ENCODE measurements around the gene FAT1.

Gene FAT1

DNA sequence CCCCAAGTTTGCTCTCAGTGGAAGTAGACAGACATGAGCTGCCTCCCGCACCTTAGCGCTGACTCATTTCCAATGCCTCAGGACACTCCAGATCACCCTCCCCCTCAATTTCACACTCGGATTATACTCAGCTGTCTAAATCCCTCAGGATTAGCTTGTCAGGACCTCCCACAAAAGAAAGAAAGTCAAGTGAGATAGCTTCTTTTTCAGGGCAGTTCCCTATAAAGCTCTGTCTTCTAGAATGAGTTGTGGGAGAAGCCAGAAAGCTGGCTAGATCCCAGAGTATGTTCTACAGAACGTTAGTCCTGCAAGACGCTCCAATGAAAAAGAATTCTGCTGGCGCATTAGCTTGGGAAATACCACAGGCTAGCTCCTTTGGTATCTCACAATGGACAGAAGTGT lies 117.1 kb downstream of the FAT1 start:
- DNase-seq (ENCODE audit: low read depth): no peak

DNA sequence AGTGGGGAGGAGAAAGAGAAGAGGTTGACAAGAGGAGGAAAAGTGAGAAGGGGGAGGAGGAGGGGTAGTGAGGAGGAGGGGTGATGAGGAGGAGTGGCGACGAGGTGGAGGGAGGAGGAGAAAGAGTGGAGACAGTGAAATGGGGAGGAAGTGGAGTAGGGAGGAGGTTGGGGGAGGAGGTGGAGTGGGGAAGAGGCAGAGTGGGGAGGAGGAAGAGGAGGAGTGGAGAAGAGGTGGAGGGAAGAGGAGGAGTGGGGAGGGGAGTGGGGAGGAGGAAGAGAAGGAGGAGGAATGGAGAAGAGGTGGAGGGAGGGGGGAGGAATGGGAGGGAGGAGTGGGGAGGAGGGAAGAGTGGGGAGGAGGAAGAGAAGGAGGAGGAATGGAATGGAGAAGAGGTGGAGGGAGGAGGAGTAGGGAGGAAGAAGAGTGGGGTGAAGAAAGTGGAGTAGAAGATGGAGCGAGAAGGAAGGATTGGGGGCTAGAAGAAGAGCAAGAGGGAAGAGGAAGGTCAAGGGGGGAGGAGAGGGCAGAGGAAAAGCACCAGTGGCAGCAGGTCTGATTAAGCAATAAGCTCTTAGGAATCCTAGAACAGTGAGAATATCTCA lies 118.3 kb downstream of the FAT1 start:
- no peak for DNase-seq (ENCODE audit: low read depth)

DNA sequence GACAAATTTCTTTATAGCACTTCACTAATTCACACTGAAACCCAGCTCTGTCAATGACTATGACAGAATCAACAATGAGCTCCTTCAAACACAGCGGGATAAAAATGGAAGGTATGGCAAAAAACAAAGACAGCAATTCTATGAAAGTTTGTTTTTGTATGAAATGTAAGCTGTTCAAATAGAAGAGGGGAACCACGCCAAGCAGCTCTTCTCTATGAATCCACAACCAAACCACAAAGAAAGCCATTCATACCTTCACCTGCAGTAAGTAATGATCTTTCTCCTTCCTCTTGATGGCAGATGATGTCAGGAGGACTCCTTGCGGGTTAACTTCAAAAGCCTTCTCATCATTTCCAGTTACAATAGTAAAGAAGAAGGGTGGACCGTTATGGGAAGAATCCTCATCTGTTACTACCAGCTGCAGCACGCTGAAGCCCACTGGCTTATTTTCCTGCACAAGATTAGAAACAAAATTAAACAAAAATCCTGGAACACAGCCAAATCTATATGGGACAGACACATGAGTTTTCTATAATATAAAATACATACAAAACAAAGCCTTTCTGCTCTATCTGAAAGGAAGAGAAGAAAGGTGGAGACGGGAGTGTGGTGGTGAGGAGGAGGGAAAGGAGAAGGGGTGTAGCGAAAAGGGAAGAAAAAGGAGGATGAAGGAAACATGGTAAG lies 119.4 kb downstream of the FAT1 start:
- DNase-seq (ENCODE audit: low read depth): no peak

DNA sequence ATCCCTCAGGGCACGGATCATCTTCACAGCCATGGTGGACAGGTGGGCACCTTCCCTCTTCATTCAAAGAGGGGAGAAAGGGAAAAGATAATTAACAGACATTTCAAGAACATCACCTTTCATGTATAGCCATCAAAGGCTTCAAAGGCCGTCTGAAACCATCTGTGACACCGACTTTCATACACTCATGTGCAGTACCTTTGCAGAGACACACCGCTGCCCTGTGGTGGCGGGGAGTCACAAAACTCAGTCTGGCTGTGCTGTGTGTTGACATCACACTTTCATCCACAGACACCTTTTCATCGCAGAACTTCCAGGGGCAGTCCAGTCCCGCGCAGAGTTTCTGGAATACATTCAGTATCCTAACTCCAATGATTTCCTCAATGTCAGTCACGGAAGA lies 120.7 kb downstream of the FAT1 start:
- DNase-seq (ENCODE audit: low read depth): no peak

DNA sequence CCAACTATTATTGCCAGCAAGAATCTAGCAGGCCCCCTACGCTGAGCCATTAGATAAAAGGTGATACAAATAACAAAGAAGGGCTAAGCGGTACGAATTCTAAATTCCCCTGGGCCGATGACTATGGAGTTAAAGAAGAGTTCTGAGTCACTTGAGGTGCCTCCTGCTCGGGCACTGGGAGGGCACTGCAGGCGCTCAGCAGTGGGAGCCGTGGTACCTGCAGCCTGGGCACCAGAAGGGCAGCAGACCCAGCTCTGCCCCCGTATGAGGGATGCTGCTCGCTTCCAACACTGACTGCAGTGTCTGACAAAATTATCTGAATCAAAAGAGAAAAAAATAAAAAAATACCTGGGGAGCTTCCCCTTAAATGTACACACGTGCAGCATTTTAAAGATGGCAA lies 124.2 kb downstream of the FAT1 start:
- no peak for DNase-seq (ENCODE audit: low read depth)

DNA sequence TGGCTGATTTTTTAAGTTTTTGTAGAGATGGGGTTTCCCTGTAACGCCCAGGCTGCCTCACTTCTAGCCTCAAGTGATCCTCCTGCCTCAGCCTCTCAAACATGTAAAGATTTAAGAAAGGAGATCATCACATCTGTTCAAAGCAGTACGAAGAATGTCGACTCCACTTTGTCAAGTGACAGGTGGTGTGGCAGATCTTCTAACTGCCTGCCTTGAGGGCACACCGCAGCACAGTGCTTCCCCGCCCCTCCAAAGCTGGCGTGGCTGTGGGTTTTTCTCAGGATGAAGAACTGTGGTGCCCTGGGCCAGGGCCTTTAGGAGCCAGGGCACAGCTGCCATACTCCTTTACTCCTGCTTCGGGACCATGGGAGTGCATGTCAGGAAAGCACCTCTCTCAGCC lies 125.0 kb downstream of the FAT1 start:
- no peak for DNase-seq (ENCODE audit: low read depth)

DNA sequence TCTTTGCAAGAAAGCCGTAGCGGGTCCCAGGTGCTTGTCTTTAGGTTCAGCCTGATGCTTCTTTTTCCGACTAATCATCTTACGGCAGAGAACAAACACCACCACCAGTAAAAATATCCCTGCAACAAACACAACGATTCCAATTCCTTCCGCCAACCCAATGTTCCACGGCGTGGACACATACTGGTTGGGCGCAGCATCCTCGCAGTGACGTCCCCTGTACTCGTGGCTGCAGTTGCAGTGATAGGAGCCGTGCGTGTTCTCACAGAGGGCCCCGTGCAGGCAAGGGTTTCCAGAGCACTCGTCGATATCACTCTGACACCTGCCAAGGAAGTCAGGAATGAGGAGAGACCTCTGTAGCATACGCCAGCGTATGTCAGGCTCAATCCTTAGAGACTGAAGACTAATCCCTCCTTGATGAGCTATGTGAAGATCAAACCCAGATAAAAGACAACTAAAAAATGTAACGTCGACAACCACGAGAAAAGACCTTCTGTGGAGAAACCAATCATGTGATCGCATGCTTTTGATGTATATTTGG lies 126.7 kb downstream of the FAT1 start:
- no peak for DNase-seq (ENCODE audit: low read depth)

DNA sequence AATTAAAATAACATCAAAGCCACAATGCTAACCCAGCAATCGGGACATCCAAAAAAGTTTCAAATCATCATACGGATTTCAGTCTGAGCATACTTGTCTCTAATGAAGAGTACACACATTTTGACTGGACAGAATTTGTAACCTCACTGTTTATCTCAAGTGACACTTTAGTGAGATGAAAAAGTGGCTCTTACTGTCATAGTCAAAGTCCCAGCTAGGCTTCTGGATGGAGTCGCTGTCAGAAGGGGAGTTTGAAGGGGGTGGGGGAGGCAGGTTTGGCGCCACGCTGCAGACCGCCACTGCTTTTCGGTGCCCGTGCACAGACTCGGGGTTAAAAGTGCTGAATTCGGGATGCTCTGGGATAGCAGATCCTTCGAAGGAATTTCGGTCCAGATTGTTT lies 127.3 kb downstream of the FAT1 start:
- DNase-seq (ENCODE audit: low read depth): no peak

DNA sequence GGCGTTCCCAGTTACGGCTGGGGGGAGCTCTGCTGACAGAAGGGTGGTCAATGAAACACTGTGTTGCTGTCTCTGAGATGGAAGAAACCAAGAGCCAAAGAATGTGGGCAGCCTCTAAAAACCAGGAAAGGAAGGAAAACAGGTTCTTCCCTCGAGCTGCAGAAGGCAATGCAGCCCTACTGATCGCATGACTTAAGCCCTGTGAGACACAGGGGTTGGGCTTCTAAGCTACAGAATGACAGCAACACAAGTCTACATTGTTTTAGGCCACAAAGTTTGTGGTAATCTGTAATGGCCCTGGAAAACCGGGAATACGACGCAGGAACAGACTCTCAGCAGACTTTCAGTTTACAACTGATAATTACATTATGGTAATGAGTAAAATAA lies 130.1 kb downstream of the FAT1 start:
- DNase-seq (ENCODE audit: low read depth): no peak

DNA sequence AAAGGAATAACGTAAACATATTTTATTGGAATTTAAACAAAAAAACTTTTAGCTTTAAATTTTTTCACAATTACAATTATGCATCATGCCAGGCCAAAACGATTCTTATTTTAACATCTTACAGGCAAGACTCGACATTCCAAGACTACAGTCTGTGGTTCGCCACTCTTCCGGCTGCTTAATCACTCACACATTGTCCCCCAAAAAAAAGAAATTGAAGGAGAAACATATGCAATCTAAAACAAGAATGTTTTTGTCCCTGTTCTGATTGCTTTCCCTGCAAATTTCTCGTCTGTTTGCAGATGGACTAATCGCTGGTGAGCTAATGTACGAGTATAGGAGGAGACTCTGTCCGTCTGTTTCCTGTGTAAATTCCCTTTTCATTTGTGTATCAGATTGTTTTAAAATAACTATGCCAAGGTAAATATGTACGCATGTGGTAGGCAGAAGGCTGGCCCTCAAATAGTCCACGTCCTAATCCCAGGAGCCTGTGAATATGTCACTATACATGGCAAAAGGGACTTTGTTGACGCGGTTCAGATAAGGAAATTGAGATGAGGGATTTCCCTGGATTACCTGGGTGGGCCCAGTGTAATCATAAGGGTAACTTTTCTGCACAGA lies 130.6 kb downstream of the FAT1 start:
- DNase-seq (ENCODE audit: low read depth): peak; percentile 34

DNA sequence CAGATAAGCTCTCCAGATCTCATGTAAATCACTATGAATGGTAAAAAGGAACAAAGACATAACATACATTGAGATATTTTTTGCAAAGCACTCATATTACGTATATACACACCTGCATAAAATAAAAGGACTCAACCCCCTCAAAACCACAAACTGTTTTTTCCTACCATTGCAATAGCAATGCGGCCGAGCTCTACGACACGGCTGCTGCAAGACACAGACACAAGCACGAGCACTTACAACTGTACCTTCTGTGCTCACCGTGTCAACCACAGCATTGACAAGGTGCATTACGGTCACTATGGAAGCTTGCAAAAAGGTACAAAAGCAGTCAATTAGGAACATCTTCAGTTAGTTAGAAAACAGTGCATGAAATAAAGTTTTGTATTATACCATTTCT lies 131.2 kb downstream of the FAT1 start:
- no peak for DNase-seq (ENCODE audit: low read depth)

DNA sequence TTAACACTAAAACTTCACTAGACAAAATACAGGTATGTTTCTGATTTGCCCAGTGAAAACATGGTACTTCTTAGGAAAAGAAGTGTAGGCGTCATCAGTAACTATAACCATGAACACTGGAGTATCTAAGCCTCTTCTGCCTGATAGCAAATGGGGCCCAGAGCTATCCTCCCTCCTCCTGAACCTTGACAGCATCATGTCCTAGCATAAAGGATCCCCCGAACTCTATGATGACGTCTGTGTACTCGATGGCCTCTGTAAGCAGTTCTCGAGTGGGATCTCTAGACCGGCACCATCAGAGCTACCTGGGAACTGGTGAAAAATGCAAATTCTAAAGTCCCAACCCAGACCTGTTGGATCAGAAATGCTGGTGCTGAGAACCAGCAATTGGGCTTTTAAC lies 132.0 kb downstream of the FAT1 start:
- no peak for DNase-seq (ENCODE audit: low read depth)

DNA sequence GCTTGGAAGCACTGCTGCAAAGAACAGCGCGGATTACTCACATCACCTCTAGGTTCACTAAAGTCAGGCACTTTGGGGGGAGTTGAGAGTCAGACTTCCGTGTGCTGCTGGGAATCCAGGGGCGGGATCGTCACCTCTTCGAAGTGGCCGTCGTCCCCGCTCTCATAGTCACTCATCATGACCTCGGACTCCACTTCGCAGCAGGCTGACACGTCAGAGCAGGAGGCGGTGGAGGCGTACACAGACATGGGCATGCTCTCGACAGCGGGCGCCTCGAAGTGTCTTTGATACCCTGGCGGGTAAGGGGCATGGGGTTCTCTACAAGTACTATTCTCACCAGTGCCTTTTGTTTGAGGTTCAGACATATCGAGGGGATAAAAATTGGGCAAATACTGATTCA lies 135.2 kb downstream of the FAT1 start:
- no peak for DNase-seq (ENCODE audit: low read depth)

DNA sequence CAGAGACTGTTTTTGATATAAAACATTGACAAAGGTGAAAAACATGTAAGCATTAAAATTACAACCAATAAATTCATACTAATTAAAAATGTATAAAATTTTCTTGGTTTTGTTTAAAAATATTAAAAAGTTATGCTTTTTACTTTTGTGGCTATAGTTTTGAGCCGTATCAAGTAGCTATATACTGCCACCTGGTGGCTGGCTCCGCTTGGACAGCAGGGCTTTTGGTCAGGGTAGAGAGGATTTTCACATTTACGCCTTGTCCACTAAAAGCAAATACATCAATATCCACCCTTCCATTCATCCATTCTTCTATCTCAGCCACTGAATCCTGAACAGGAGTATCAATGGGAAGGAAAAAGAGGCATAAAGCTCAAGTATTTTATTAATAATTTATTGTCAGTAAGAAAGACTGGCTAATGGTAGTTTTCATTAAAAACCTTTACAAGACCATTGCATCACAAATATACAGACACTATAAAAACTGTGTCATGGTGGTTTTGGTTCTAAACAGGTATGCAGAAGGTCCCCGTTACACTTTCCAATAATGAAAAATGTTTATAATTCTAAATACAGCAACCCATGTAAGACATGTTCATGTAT lies 136.1 kb downstream of the FAT1 start:
- peak; percentile 40 for DNase-seq (ENCODE audit: low read depth)

DNA sequence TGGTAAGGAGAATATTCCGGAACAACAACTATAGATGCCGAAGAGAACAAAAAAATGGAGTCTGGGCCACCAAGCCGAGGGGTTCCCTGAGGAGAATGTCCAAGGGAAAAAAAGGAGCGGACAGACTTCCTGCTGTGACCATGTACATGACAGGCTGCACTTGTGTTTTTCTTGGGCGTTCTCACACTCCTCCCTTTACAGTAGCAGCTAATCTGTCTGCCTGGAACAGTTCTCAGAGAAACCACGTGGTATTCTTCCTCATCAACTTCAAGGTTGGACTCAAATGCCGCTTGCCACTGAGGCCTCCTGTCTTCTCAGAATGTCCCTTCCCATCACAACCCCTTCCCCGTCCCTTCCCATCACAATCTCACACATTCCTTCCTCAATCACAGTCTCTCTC lies 137.5 kb downstream of the FAT1 start:
- no peak for DNase-seq (ENCODE audit: low read depth)

DNA sequence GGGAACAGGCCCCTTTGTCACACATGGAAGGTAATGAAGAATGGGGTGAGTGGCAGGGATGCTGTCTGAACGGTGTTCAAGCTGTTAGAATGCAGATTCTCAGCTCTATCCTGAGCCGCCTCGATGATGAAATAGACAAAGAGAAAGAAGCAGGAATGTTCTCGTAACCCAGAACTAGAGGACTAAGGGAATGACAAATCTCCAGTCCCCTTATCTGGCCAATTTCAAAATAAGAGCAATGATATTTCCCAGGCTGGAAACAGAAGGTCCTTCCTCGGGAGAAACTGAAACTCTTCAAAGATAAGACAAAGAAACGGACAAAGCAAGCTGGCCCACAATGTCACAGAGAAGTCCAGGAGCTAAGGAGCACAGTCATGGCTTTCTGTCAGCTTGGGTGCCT lies 138.7 kb downstream of the FAT1 start:
- no peak for DNase-seq (ENCODE audit: low read depth)

DNA sequence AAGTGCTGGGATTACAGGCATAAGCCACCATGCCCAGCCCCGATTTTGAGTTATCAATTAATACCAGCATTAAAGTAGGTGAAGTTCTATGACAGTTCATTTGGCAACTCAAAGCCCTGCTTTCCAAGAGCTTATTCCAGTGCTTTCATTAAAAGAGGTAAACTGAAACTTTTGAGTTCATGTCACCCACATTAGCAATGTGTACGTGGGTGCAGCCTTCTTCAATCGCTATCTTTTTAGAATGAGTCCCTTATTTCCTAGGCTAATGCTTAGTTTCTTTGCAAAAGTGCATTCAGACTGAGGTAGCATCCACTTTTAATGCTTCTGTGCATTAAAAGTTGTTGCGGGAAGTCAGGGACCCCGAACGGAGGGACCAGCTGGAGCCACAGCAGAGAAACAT lies 142.2 kb downstream of the FAT1 start:
- no peak for DNase-seq (ENCODE audit: low read depth)

DNA sequence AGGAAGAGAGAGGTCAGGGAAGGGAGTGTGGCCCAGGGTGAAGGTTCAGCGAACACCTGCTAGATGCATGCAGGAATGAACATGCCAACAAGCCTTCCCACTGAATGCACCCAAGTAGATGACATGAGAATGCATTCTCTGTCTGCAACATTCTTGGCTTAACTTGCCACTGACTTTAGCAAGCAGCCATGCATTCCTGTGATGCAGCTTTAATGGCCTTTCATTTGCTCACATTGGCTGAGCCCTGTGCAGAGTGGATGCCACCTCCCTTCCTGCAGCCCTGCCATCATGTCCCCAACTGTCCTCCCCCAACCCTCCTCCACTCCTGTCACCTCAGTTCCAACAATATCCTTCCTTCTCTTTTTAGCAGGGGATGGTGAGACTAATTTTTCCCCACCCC lies 143.0 kb downstream of the FAT1 start:
- DNase-seq (ENCODE audit: low read depth): no peak

DNA sequence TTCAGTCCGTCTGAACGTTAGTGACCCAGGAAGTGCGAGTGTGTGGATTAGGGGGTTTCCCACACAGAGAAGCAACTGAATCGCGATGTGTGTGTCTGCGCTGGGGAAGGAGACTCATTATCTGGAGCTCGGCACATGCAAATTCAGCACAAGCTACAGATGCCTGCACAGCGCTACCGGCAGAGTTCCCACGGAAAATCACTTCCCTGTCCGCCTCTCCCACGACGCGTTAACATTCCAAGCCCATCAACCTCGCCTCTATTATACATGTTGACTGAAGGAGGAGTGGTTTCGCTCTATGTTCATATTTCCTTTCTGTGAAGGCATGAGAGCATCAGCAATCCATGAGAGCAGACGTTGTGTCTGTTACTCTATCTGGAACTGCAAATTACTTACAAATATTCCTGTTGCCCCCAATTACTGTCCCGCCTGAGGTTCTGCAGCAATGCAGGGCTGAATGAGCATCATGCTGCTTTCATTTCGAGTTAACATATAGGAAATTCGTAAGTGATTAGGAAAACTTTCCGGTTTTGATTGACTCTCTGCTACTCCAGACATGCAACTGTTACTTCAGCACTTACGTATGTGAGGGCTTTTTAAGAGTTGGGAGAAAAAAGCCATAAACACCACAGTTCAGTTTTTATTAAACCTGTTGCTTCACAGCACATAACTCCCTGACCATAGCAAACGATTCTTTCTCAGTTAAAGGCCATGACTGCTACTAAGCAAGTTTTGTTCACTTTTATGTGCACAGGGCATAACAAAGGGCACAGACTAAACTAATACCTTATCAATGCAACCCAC lies 153.3 kb downstream of the FAT1 start:
- peak; percentile 10 for DNase-seq (ENCODE audit: low read depth)

DNA sequence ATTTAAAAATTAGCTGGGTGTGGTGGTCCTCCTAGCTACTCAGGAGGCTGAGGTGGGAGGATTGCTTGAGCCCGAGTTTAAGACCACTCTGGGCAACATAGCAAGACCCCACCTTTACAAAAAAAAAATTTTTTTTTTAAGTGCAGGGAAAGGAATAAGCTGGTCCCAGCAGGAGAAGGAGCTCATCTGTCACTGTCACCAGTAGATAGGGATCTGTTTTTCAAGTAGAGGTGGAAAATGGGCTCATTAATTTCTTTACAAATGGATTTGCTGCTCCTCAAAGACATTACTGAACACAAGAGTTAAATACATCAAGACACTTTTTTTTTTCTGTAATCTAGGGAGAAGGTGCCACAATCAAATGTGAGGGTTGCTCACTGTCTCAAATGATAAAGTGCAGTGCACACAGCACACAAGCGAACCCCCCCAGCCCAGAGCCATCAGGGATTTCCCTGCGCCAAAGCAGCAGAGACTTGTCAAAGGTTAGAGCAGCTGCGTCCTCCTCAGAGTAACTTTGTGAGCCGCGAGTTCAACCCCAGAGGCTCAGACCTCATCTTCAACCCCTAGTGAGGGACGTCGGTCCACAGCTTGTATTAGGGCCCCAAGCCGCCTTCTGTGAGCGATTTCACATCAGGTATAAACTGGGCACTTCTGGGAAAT lies 154.0 kb downstream of the FAT1 start:
- DNase-seq (ENCODE audit: low read depth): no peak

DNA sequence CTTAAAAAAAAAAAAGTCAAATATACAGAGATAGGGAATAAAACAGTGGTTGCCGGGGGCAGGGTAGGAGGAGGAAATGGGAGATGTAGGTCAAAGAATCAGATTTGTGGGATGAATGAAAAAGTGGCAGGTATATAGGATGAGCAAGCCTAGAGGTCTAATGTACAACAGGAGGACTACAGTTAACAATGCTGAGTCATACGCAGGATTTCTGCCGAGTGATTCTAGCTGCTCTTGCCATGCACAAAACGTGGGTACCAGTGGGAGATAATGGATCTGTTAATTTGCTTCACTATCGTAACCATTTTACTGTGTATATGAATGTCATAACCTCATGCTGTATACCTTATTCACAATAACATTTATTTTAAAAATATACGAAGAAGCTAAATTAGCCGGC lies 157.6 kb downstream of the FAT1 start:
- DNase-seq (ENCODE audit: low read depth): no peak

DNA sequence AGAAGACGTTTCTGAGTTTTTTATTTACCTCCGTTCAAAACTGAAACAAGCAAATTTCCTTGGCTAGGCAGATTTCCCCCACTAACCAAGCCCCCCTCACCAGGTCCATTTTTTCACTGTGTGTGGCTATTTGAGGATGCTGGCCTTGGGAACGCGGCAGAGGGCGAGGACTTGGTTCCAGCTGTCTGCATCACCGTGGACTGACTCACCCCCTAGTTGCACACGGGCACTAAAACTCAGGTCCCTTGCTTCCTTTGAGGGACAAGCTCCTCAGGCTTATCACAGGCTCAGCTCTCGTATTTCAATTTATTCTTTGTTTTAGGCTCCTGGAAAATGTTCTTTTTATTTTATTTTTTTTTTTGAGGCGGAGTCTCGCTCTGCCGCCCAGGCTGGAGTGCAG lies 159.9 kb downstream of the FAT1 start:
- DNase-seq (ENCODE audit: low read depth): no peak

Measured in fibroblast of gingiva (primary cell).